HEK293T (cell line): ENCODE results near the gene C5orf24.

Source experiments
- ARNT ChIP-seq: fragments of 450-650 bp; IDR thresholded peaks from 2 replicates; pipeline ENCODE4 v1.6.1; 2017; ENCODE audit warnings: mild to moderate bottlenecking
- BHLHE40 ChIP-seq: fragments of 450-650 bp; IDR thresholded peaks from 2 replicates; pipeline ENCODE4 v1.6.1; 2016; ENCODE audit warnings: mild to moderate bottlenecking, moderate library complexity, borderline replicate concordance
- CTBP1 ChIP-seq: fragments of 450-650 bp; IDR thresholded peaks from 2 replicates; pipeline ENCODE4 v1.6.1; 2016; ENCODE audit warnings: borderline replicate concordance
- ELF4 ChIP-seq: fragments of 450-650 bp; IDR thresholded peaks from 2 replicates; pipeline ENCODE4 v1.6.1; 2017; ENCODE audit warnings: antibody characterized with exemption
- FOXA1 ChIP-seq: fragments of 450-650 bp; IDR thresholded peaks from 2 replicates; pipeline ENCODE4 v1.6.1; 2016; ENCODE audit warnings: mild to moderate bottlenecking
- FOXK2 ChIP-seq: fragments of 450-650 bp; IDR thresholded peaks from 2 replicates; pipeline ENCODE4 v1.6.1; 2016; ENCODE audit warnings: mild to moderate bottlenecking
- FOXM1 ChIP-seq: fragments of 450-650 bp; IDR thresholded peaks from 2 replicates; pipeline ENCODE4 v1.6.1; 2017; ENCODE audit warnings: mild to moderate bottlenecking, borderline replicate concordance
- HDGF ChIP-seq: fragments of 450-650 bp; IDR thresholded peaks from 2 replicates; pipeline ENCODE4 v1.6.1; 2017; ENCODE audit warnings: antibody characterized with exemption, borderline replicate concordance
- L3MBTL2 ChIP-seq: fragments of 450-650 bp; conservative IDR thresholded peaks from 2 replicates; pipeline ENCODE4 v1.6.1; 2016; ENCODE audit warnings: mild to moderate bottlenecking
- LEF1 ChIP-seq: fragments of 450-650 bp; IDR thresholded peaks from 2 replicates; pipeline ENCODE4 v1.6.1; 2017; ENCODE audit warnings: mild to moderate bottlenecking, borderline replicate concordance
- SP1 ChIP-seq: fragments of 450-650 bp; IDR thresholded peaks from 2 replicates; pipeline ENCODE4 v1.6.1; 2017
- SUZ12 ChIP-seq: fragments of 450-650 bp; IDR thresholded peaks from 2 replicates; pipeline ENCODE4 v1.6.1; 2016; ENCODE audit warnings: mild to moderate bottlenecking
- TARDBP ChIP-seq: fragments of 450-650 bp; IDR thresholded peaks from 2 replicates; pipeline ENCODE4 v1.6.1; 2016
- ZNF384 ChIP-seq: fragments of 450-650 bp; IDR thresholded peaks from 2 replicates; pipeline ENCODE4 v1.6.1; 2016

- TF ChIP-seq FOXA1 (no peak), L3MBTL2 (no peak), FOXK2 (no peak), ARNT (no peak), FOXM1 (no peak), SUZ12 (no peak), LEF1 (no peak), ZNF384 (no peak), TARDBP (no peak), BHLHE40 (no peak), ELF4 (no peak), SP1 (no peak), HDGF (no peak), CTBP1 (no peak)
These were observed 1.5 kb upstream of the C5orf24 start for GRCh38 chr5:134844252-134844651.
